ENCODE measurements around the gene HDAC3. TPM values are rescaled to one million over a fixed set of nuclear protein-coding genes. Genes with fewer than 3 reads are reported as not detected.

HDAC3 gene
- total and polyA plus RNA-seq, 12 donors: 27.7 to 43.0 (median 32.7) TPM

DNA sequence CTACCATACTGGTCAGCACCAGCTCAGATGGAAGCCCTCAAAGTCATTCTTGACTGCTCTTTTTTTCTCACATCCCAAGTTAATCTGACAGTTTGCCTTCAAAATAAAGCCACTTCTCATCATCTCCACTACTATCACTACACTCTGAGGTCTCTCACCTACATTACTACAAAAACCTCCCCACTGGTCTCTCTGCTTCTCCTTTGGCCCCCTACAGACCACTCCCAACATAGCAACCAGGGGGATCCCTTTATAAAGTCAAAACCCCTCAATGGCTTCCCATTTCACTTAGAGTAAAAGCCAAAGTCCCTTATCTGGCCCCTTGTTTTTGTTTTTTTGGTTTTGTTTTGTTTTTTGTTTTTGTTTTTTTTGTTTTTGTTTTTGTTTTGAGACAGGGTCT lies 40.8 kb upstream of the HDAC3 start:
- Histone ChIP-seq H3K4me3 (no peak overlapping the region), H3K4me1 (peaks cover 0 to 78% (median 27%) of the 10 kb centered on the region in 9 donors), H3K36me3 (peaks cover 0 to 65% (median 0%) of the 10 kb centered on the region in 9 donors), H3K27me3 (no peaks in the 10 kb centered on the region), H3K27ac (no peak overlapping the region), H3K9me3 (no peaks in the 10 kb centered on the region)
- intact Hi-C loops (cut with DNase I): no loop called here
- no peak for DNase-seq
- TF ChIP-seq, protein P1, sequence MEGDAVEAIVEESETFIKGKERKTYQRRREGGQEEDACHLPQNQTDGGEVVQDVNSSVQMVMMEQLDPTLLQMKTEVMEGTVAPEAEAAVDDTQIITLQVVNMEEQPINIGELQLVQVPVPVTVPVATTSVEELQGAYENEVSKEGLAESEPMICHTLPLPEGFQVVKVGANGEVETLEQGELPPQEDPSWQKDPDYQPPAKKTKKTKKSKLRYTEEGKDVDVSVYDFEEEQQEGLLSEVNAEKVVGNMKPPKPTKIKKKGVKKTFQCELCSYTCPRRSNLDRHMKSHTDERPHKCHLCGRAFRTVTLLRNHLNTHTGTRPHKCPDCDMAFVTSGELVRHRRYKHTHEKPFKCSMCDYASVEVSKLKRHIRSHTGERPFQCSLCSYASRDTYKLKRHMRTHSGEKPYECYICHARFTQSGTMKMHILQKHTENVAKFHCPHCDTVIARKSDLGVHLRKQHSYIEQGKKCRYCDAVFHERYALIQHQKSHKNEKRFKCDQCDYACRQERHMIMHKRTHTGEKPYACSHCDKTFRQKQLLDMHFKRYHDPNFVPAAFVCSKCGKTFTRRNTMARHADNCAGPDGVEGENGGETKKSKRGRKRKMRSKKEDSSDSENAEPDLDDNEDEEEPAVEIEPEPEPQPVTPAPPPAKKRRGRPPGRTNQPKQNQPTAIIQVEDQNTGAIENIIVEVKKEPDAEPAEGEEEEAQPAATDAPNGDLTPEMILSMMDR (IDR thresholded peaks at IDR 0.05): peak in 2 of 9 donors; percentile 11 to 17
- ATAC-seq: no peak

DNA sequence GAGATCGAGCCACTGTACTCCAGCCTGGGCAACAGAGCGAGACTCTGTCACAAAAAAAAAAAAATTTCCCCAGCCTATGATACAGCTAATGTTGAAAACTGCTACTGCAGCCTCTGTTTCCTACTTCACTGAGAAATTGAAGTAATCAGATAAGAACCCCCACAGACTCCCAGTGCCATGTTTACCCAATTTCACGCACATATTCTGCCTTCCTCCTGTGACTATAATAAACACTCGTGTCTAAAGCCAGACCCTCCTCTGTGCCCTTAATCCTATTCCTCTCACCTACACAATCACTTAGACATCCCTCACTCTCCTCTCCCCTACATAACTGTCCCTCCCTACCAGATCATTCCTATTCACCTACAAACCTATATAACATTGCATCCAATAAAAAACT lies 39.0 kb upstream of the HDAC3 start:
- no peak for DNase-seq
- H3K4me3 ChIP-seq: no peak overlapping the region
- H3K36me3 ChIP-seq: peaks cover 0 to 82% (median 3%) of the 10 kb centered on the region in 9 donors
- 89 to 93% methylated on average over 4 of the region's 4 CpGs for WGBS, 2 donors
- TF ChIP-seq, protein P1 (IDR thresholded peaks at IDR 0.05): no peak
- no peaks in the 10 kb centered on the region for H3K27me3 ChIP-seq
- ATAC-seq: no peak
- H3K4me1 ChIP-seq: peaks cover 0 to 63% (median 14%) of the 10 kb centered on the region in 9 donors
- H3K27ac ChIP-seq: no peak overlapping the region
- intact Hi-C loops (cut with DNase I): no loop called here
- no peaks in the 10 kb centered on the region for H3K9me3 ChIP-seq

DNA sequence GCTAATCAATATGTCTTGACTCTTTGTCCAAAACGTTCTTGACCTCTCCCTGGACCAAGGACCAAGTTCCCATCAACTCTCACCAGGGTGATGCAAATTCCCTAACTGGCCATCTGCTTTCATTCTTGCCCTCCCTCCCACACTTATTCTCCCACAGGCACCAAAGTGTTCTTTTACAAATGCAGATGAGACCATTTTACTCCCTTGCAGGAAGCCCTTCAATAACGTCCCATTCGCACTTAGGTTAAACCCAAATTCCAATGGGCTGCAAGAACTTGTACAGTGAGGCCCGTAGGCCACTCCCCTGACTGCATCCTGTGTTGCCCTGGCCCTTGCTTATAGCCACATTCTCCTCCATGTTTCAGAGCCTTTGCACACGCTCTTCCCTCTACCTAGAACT lies 38.1 kb upstream of the HDAC3 start:
- Histone ChIP-seq H3K36me3 (peaks cover 0 to 91% (median 8%) of the 10 kb centered on the region in 9 donors), H3K9me3 (no peaks in the 10 kb centered on the region), H3K27ac (no peak overlapping the region), H3K4me3 (no peak overlapping the region), H3K4me1 (peaks cover 0 to 53% (median 13%) of the 10 kb centered on the region in 9 donors), H3K27me3 (no peaks in the 10 kb centered on the region)
- intact Hi-C loops (cut with DNase I): no loop called here
- ATAC-seq (no peak), DNase-seq (no peak)
- 71 to 73% methylated on average over 5 of the region's 5 CpGs for WGBS, 2 donors
- TF ChIP-seq, protein P1 (IDR thresholded peaks at IDR 0.05): no peak

DNA sequence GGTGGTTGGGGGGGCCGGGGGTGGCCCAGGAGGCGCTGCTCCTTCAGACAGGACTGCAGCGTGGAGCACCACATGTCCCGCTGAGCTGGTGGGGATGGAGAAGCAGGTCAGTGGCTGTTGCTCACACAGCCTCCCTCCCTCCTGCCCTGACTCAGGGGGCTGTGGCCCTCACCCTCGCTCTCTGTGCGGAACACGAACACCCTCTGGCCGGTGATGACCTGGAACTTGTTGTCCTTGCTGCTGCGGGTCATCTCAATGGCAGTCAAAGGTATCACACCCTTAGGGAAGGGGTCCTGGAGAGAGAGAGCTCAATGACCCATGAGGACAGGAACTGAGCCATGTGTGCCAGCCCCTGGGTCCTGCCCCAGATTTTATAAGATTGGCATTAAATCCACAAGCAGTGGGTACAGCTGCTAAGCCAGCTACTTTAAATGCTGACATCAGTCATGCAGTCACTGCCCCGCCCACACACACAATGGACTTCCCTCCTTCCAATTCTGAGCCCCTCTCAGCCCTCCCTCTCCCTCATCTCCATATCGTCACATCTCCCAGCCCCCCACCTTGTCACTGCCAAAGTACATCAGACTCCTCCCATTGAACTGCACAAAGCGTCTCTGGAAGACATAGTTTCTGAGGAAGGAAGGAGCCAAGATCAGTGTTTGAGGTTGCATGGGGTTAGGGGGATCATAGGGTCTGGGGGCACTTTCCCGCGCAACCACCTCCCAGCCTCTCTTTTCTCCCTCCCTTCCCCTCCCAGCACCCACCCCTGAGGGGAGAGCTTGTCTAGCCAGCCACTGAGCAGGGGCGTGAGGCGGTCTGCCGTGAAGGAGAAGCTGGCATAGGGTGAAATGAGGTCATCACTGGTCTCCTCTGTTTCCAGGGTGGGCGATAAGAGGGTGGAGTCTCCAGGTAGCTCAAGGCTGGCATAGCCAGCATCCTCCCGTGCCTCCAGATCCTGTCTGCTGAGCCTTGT lies 36.5 kb upstream of the HDAC3 start:
- Histone ChIP-seq H3K27me3 (no peaks in the 10 kb centered on the region), H3K9me3 (no peaks in the 10 kb centered on the region), H3K36me3 (peaks cover 0 to 92% (median 8%) of the 10 kb centered on the region in 9 donors), H3K27ac (peak overlapping the region in 4 of 10 donors; percentile 4 to 55 (median 46)), H3K4me3 (no peak overlapping the region), H3K4me1 (peaks cover 0 to 38% (median 4%) of the 10 kb centered on the region in 9 donors)
- intact Hi-C loops (cut with DNase I): no loop called here
- TF ChIP-seq, protein P1 (IDR thresholded peaks at IDR 0.05): no peak
- DNase-seq (no peak), ATAC-seq (peak in 6 of 8 donors; percentile 26 to 83 (median 47))
- 74 to 76% methylated on average over 19 of the region's 19 CpGs for WGBS, 2 donors
